Muscle of leg (tissue), 11 donors: ENCODE data around the gene HES1. TPM values are rescaled to one million over a fixed set of nuclear protein-coding genes. Genes with fewer than 3 reads are reported as not detected.
A peak's percentile ranks its signal among the peaks of the same experiment; 100 is the strongest.

Experiments used
- DNase-seq: peaks from one replicate; pipeline ENCODE4 v3.0.0; 2013
- H3K27ac ChIP-seq: one replicate; pipeline ENCODE4 v1.5.1; 2013; ENCODE audit warnings: mild to moderate bottlenecking, low read length, control low read depth
- H3K27me3 ChIP-seq: one replicate; pipeline ENCODE4 v1.6.1; 2013; ENCODE audit warnings: low read length; ENCODE audit not compliant: control insufficient read depth, insufficient read depth
- H3K36me3 ChIP-seq: one replicate; pipeline ENCODE4 v1.6.1; 2013; ENCODE audit warnings: low read length; ENCODE audit not compliant: control insufficient read depth, insufficient read depth
- H3K4me1 ChIP-seq: one replicate; pipeline ENCODE4 v1.6.1; 2013; ENCODE audit warnings: low read length; ENCODE audit not compliant: control insufficient read depth, insufficient read depth
- H3K4me3 ChIP-seq: one replicate; pipeline ENCODE4 v1.5.1; 2013; ENCODE audit warnings: low read length, control low read depth
- H3K9me3 ChIP-seq: replicated peaks from 2 replicates; pipeline ENCODE4 v1.6.1; 2013; ENCODE audit warnings: low read depth, low read length; ENCODE audit not compliant: control insufficient read depth
- WGBS: methylation state at CpG from one replicate; pipeline ENCODE4 v1.1.5; 2013; ENCODE audit warnings: missing lambda C conversion rate; ENCODE audit not compliant: insufficient coverage; 5-methylcytosine and 5-hydroxymethylcytosine counted together
- polyA plus RNA-seq, 8 donors: library from polyadenylated mRNA; unstranded; fragments of 120-200 nt; gene quantifications; one replicate each; pipeline versions ENCODE4 v1.2.1 to v1.2.3, GENCODE V29; 2013; ENCODE audit warnings: inconsistent platforms in 1 of 8, low replicate concordance in 1 of 8; ENCODE audit not compliant: insufficient read length in 8 of 8, insufficient read depth in 1 of 8
- total RNA-seq: library from RNA; stranded (reverse); fragments of 120-200 nt; gene quantifications from one replicate; pipeline ENCODE4 v1.2.4, GENCODE V29; 2013

The HES1 gene
- total and polyA plus RNA-seq, 9 donors = 26.2 to 45.1 (median 35.4) TPM

GRCh38 chr3:194156095-194156494 lies 20.1 kb downstream of the HES1 start:
- Histone ChIP-seq H3K27me3 (peaks cover 11% of the 10 kb centered on the region), H3K4me3 (no peak overlapping the region), H3K36me3 (no peaks in the 10 kb centered on the region), H3K9me3 (peaks cover 8% of the 10 kb centered on the region), H3K27ac (no peak overlapping the region), H3K4me1 (peaks cover 5% of the 10 kb centered on the region)
- DNase-seq = no peak
- 81% methylated on average over 9 of the region's 9 CpGs for WGBS

- no peak for DNase-seq
- peaks cover 6% of the 10 kb centered on the region for H3K9me3 ChIP-seq
- peaks cover 17% of the 10 kb centered on the region for H3K27me3 ChIP-seq
- H3K4me1 ChIP-seq = peaks cover 8% of the 10 kb centered on the region
- WGBS = 96% methylated on average over 3 of the region's 3 CpGs
- no peak overlapping the region for H3K4me3 ChIP-seq
- no peak overlapping the region for H3K27ac ChIP-seq
- no peaks in the 10 kb centered on the region for H3K36me3 ChIP-seq
Measured at GRCh38 chr3:194158942-194159439, 23.0 kb downstream of the HES1 start.

- no peak overlapping the region for H3K27ac ChIP-seq
- WGBS = 94% methylated on average over 3 of the region's 4 CpGs
- peaks cover 13% of the 10 kb centered on the region for H3K27me3 ChIP-seq
- H3K36me3 ChIP-seq = no peaks in the 10 kb centered on the region
- H3K4me3 ChIP-seq = no peak overlapping the region
- peaks cover 8% of the 10 kb centered on the region for H3K4me1 ChIP-seq
- H3K9me3 ChIP-seq = no peaks in the 10 kb centered on the region
- DNase-seq = no peak
Measured at GRCh38 chr3:194160158-194160557, 24.2 kb downstream of the HES1 start.

GRCh38 chr3:194161131-194162045 lies 25.4 kb downstream of the HES1 start:
- H3K27ac ChIP-seq = no peak overlapping the region
- WGBS = 68% methylated on average over 10 of the region's 15 CpGs

GRCh38 chr3:194162070-194162678 lies 26.2 kb downstream of the HES1 start:
- Histone ChIP-seq H3K27me3 (peaks cover 18% of the 10 kb centered on the region), H3K4me3 (no peak overlapping the region), H3K9me3 (no peaks in the 10 kb centered on the region), H3K4me1 (peaks cover 16% of the 10 kb centered on the region), H3K36me3 (no peaks in the 10 kb centered on the region), H3K27ac (no peak overlapping the region)
- no peak for DNase-seq
- WGBS = 52% methylated on average over 6 of the region's 10 CpGs

More at GRCh38 chr3:194161131-194162045, 25.4 kb downstream of the HES1 start:
- Histone ChIP-seq H3K27me3 (peaks cover 13% of the 10 kb centered on the region), H3K4me3 (no peak overlapping the region), H3K36me3 (no peaks in the 10 kb centered on the region), H3K9me3 (no peaks in the 10 kb centered on the region), H3K4me1 (peaks cover 8% of the 10 kb centered on the region)
- peak; percentile 60 for DNase-seq

GRCh38 chr3:194162817-194163584 lies 27.1 kb downstream of the HES1 start:
- Histone ChIP-seq H3K4me1 (peaks cover 16% of the 10 kb centered on the region), H3K9me3 (no peaks in the 10 kb centered on the region), H3K4me3 (no peak overlapping the region), H3K27me3 (peaks cover 18% of the 10 kb centered on the region), H3K36me3 (no peaks in the 10 kb centered on the region), H3K27ac (no peak overlapping the region)
- DNase-seq = no peak
- no CpG with 5 or more reads among the region's 6 CpGs for WGBS

- H3K36me3 ChIP-seq = no peaks in the 10 kb centered on the region
- no peaks in the 10 kb centered on the region for H3K9me3 ChIP-seq
- peaks cover 18% of the 10 kb centered on the region for H3K27me3 ChIP-seq
- no peak overlapping the region for H3K27ac ChIP-seq
- no peak overlapping the region for H3K4me3 ChIP-seq
- WGBS = no CpG with 5 or more reads among the region's 5 CpGs
- DNase-seq = no peak
- peaks cover 16% of the 10 kb centered on the region for H3K4me1 ChIP-seq
Measured at GRCh38 chr3:194163697-194164096, 27.7 kb downstream of the HES1 start.

- Histone ChIP-seq H3K27ac (no peak overlapping the region), H3K36me3 (no peaks in the 10 kb centered on the region), H3K4me3 (no peak overlapping the region), H3K4me1 (peaks cover 16% of the 10 kb centered on the region), H3K27me3 (peaks cover 18% of the 10 kb centered on the region), H3K9me3 (no peaks in the 10 kb centered on the region)
- no CpG with 5 or more reads among the region's 5 CpGs for WGBS
- no peak for DNase-seq
Measured at GRCh38 chr3:194164861-194165260, 28.9 kb downstream of the HES1 start.

- Histone ChIP-seq H3K4me1 (peaks cover 19% of the 10 kb centered on the region), H3K36me3 (no peaks in the 10 kb centered on the region), H3K27me3 (peaks cover 16% of the 10 kb centered on the region), H3K9me3 (no peaks in the 10 kb centered on the region), H3K4me3 (no peak overlapping the region), H3K27ac (no peak overlapping the region)
- no CpG with 5 or more reads among the region's 7 CpGs for WGBS
- no peak for DNase-seq
Measured at GRCh38 chr3:194165271-194166018, 29.5 kb downstream of the HES1 start.
